GM23338 (cell line): ENCODE results near the gene PRUNE2. TPM values are rescaled to one million over a fixed set of nuclear protein-coding genes. Genes with fewer than 3 reads are reported as not detected.

Experiments used
- ATAC-seq: fragments of 200-7000 bp; cut with Tn5 transposase; 3 replicates; pipeline ENCODE4 v1.9.1; 2020
- DNase-seq: peaks from one replicate; pipeline ENCODE4 v3.0.0-alpha.2; 2015; ENCODE audit warnings: low spot score
- H2AFZ ChIP-seq: fragments of 200-600 bp; sonication (generic); 2 replicates; pipeline ENCODE4 v1.8.0; 2016; ENCODE audit warnings: antibody characterized with exemption, mild to moderate bottlenecking, moderate library complexity
- H3F3A ChIP-seq: fragments of 200-600 bp; sonication (generic); replicated peaks from 2 replicates; pipeline ENCODE4 v1.8.0; 2017; ENCODE audit warnings: antibody characterized with exemption, mixed run types, low read depth
- H3K27ac ChIP-seq: fragments of 200-600 bp; sonication (generic); 2 replicates; pipeline ENCODE4 v1.6.1; 2016; ENCODE audit warnings: low read depth
- H3K27me3 ChIP-seq: fragments of 200-600 bp; sonication (generic); 2 replicates; pipeline ENCODE4 v1.8.0; 2016; ENCODE audit warnings: mild to moderate bottlenecking, mixed run types, moderate library complexity; ENCODE audit not compliant: insufficient read depth
- H3K36me3 ChIP-seq: fragments of 200-600 bp; sonication (generic); 2 replicates; pipeline ENCODE4 v1.8.0; 2016; ENCODE audit warnings: mild to moderate bottlenecking; ENCODE audit not compliant: insufficient read depth
- H3K4me1 ChIP-seq: fragments of 200-600 bp; sonication (generic); 2 replicates; pipeline ENCODE4 v1.8.0; 2016; ENCODE audit warnings: mild to moderate bottlenecking, moderate library complexity; ENCODE audit not compliant: insufficient read depth
- H3K4me2 ChIP-seq: fragments of 200-600 bp; sonication (generic); 2 replicates; pipeline ENCODE4 v1.7.1; 2017; ENCODE audit warnings: mixed run types
- H3K4me3 ChIP-seq: fragments of 200-600 bp; sonication (generic); 2 replicates; pipeline ENCODE4 v1.6.1; 2016; ENCODE audit warnings: mixed run types
- H3K79me2 ChIP-seq: fragments of 200-600 bp; sonication (generic); replicated peaks from 2 replicates; pipeline ENCODE4 v1.8.0; 2017; ENCODE audit warnings: mild to moderate bottlenecking; ENCODE audit not compliant: insufficient read depth
- H3K9me2 ChIP-seq: fragments of 200-600 bp; sonication (generic); 2 replicates; pipeline ENCODE4 v1.8.0; 2017; ENCODE audit not compliant: insufficient read depth
- H4K20me1 ChIP-seq: fragments of 200-600 bp; sonication (generic); replicated peaks from 2 replicates; pipeline ENCODE4 v1.8.0; 2017; ENCODE audit warnings: mild to moderate bottlenecking; ENCODE audit not compliant: insufficient read depth
- H3K27ac Mint-ChIP-seq: 2 replicates; pipeline ENCODE4 v1.8.0; 2020; ENCODE audit warnings: inconsistent platforms, mild to moderate bottlenecking, moderate library complexity, mixed read lengths
- H3K27me3 Mint-ChIP-seq: 3 replicates; pipeline ENCODE4 v1.8.0; 2022; ENCODE audit warnings: low read depth, mild to moderate bottlenecking, moderate library complexity, mixed read lengths, inconsistent platforms; ENCODE audit not compliant: insufficient read depth, poor library complexity
- H3K36me3 Mint-ChIP-seq: 3 replicates; pipeline ENCODE4 v1.8.0; 2021; ENCODE audit warnings: low read depth, mild to moderate bottlenecking, inconsistent platforms, moderate library complexity, mixed read lengths
- H3K4me1 Mint-ChIP-seq: 3 replicates; pipeline ENCODE4 v1.8.0; 2020; ENCODE audit warnings: mild to moderate bottlenecking, inconsistent platforms, mixed read lengths
- H3K4me3 Mint-ChIP-seq: 3 replicates; pipeline ENCODE4 v1.8.0; 2021; ENCODE audit warnings: moderate library complexity, mild to moderate bottlenecking, inconsistent platforms, mixed read lengths
- H3K9me3 Mint-ChIP-seq: 3 replicates; pipeline ENCODE4 v1.8.0; 2020; ENCODE audit warnings: moderate library complexity, mild to moderate bottlenecking, inconsistent platforms, mixed read lengths
- CTCF ChIP-seq, 2 experiments: fragments of 200-600 bp in 1 of 2; sonication (generic) in 1 of 2; conservative IDR thresholded peaks; 2 replicates each; pipeline versions ENCODE4 v1.5.1 to v1.6.1; 2016 to 2017; ENCODE audit warnings: antibody characterized with exemption in 2 of 2, low read depth in 2 of 2, mild to moderate bottlenecking in 2 of 2, moderate library complexity in 1 of 2
- ETS1 ChIP-seq: IDR thresholded peaks from 2 replicates; pipeline ENCODE4 v1.6.1; 2016; ENCODE audit warnings: antibody characterized with exemption
- EZH2 ChIP-seq: fragments of 200-600 bp; sonication (generic); IDR thresholded peaks from one replicate; pipeline ENCODE4 v1.8.0; 2017; ENCODE audit warnings: antibody characterized with exemption, mild to moderate bottlenecking, low read depth; ENCODE audit not compliant: unreplicated experiment
- EZH2phosphoT487 ChIP-seq: fragments of 200-600 bp; sonication (generic); IDR thresholded peaks from one replicate; pipeline ENCODE4 v1.8.1; 2018; ENCODE audit warnings: antibody characterized with exemption; ENCODE audit not compliant: unreplicated experiment
- JUNB ChIP-seq: IDR thresholded peaks from one replicate; pipeline ENCODE4 v1.6.1; 2016; ENCODE audit warnings: antibody characterized with exemption; ENCODE audit not compliant: unreplicated experiment
- NANOG ChIP-seq: IDR thresholded peaks from 2 replicates; pipeline ENCODE4 v1.6.1; 2016; ENCODE audit warnings: antibody characterized with exemption, borderline replicate concordance
- POLR2AphosphoS5 ChIP-seq: IDR thresholded peaks from 2 replicates; pipeline ENCODE4 v1.6.1; 2016; ENCODE audit warnings: antibody characterized with exemption, low read depth
- REST ChIP-seq: IDR thresholded peaks from one replicate; pipeline ENCODE4 v1.6.1; 2018; ENCODE audit warnings: antibody characterized with exemption; ENCODE audit not compliant: unreplicated experiment
- STAT1 ChIP-seq: IDR thresholded peaks from one replicate; pipeline ENCODE4 v1.6.1; 2016; ENCODE audit warnings: antibody characterized with exemption; ENCODE audit not compliant: unreplicated experiment
- ZNF114 ChIP-seq: fragments of 250-450 bp; sonication (Bioruptor Pico); IDR thresholded peaks from 2 replicates; pipeline ENCODE4 v1.5.0; 2020; ENCODE audit warnings: mild to moderate bottlenecking, moderate library complexity
- ZNF331 ChIP-seq: fragments of 250-450 bp; sonication (Bioruptor Pico); IDR thresholded peaks from 2 replicates; pipeline ENCODE4 v1.5.0; 2020; ENCODE audit warnings: low read depth, mild to moderate bottlenecking, moderate library complexity
- polyA plus RNA-seq: library from polyadenylated mRNA; unstranded; fragments of >200 nt; fragmentation: Nextera tagmentation; extraction: Ambion mirVana; gene quantifications from 2 replicates; pipeline ENCODE4 v1.2.1, GENCODE V29; 2016
- total RNA-seq: library from RNA; depleted of rRNA; stranded (reverse); fragments of >200 nt; shearing (Covaris generic); gene quantifications from 2 replicates; pipeline ENCODE4 v1.2.3, GENCODE V29; 2014

The PRUNE2 gene
- total and polyA plus RNA-seq, 2 experiments from 2014 or later, result 10.6 to 26.5 TPM

GRCh38 chr9:76868897-76869296 is 37.0 kb downstream of the PRUNE2 start:
- Histone ChIP-seq H3K4me3 (no peak overlapping the region), H3K36me3 (no peaks in the 10 kb centered on the region), H3K9me2 (no peaks in the 10 kb centered on the region), H3K79me2 (no peaks in the 10 kb centered on the region), H3K27ac (no peak overlapping the region), H4K20me1 (no peaks in the 10 kb centered on the region), H2AFZ (no peak overlapping the region), H3K27me3 (no peaks in the 10 kb centered on the region), H3K4me1 (peaks cover 35% of the 10 kb centered on the region), H3K4me2 (no peak overlapping the region), H3F3A (no peaks in the 10 kb centered on the region)
- peaks cover 41% of the 10 kb centered on the region for H3K4me1 Mint-ChIP-seq
- H3K4me3 Mint-ChIP-seq, result no peak overlapping the region
- no peaks in the 10 kb centered on the region for H3K9me3 Mint-ChIP-seq
- ATAC-seq (no peak), DNase-seq (no peak)
- no peaks in the 10 kb centered on the region for H3K36me3 Mint-ChIP-seq
- H3K27ac Mint-ChIP-seq, result no peak overlapping the region
- TF ChIP-seq ETS1 (no peak), EZH2phosphoT487 (no peak), EZH2 (no peak), JUNB (no peak), STAT1 (no peak), ZNF331 (no peak), CTCF (conservative IDR thresholded peaks at IDR 0.05; ENCODE audit: low read depth in 2 of 2) (no peak), REST (no peak)
- H3K27me3 Mint-ChIP-seq, result peaks cover 5% of the 10 kb centered on the region

- DNase-seq (peak; percentile 46), ATAC-seq (peak; percentile 86)
- Histone ChIP-seq H3K79me2 (0 out of 2 replicates have a peak, but pooled peaks cover 11% of the 10 kb centered on the region), H2AFZ (peak overlapping the region; percentile 45; the same call in 1 of the 2 replicates), H3K4me2 (peak overlapping the region; percentile 46), H3K4me1 (peaks cover 31% of the 10 kb centered on the region), H3K4me3 (no peak overlapping the region), H3K27me3 (no peaks in the 10 kb centered on the region), H4K20me1 (no peaks in the 10 kb centered on the region), H3K9me2 (no peaks in the 10 kb centered on the region), H3K36me3 (no peaks in the 10 kb centered on the region), H3F3A (no peaks in the 10 kb centered on the region), H3K27ac (no peak overlapping the region)
- Mint-ChIP-seq H3K4me3 (0 out of 3 replicates have a peak overlapping the region, but pooled peaks have one; percentile 3), H3K36me3 (no peaks in the 10 kb centered on the region), H3K27me3 (peaks cover 5% of the 10 kb centered on the region), H3K4me1 (peaks cover 31% of the 10 kb centered on the region), H3K9me3 (no peaks in the 10 kb centered on the region), H3K27ac (peak overlapping the region; percentile 57; the same call in 1 of the 2 replicates)
- TF ChIP-seq ZNF331 (no peak), EZH2 (no peak), ETS1 (no peak), EZH2phosphoT487 (no peak), POLR2AphosphoS5 (no peak), NANOG (no peak), ZNF114 (CRISPR knock-in tag) (no peak)
These were observed 39.2 kb downstream of the PRUNE2 start for GRCh38 chr9:76866689-76867088.
